Esophagus squamous epithelium (tissue), 4 donors: ENCODE measurements around the gene MYO9A.
"Not testable (repeated sequence)": the region's sequence is repeated elsewhere in the genome, so short reads cannot be mapped to it uniquely, and the experiment has no call there.

Experiments
- CTCF ChIP-seq, 6 experiments: fragments of 450-650 bp in 4 of 6; fragments of 200-600 bp in 2 of 6; sonication (generic) in 2 of 6; IDR thresholded peaks; one replicate each; pipeline ENCODE4 v1.5.1; 2016 to 2019; ENCODE audit warnings: antibody characterized with exemption in 6 of 6, mild to moderate bottlenecking in 4 of 6, moderate library complexity in 4 of 6
- POLR2A ChIP-seq, 4 donors: fragments of 450-650 bp; IDR thresholded peaks; one replicate each; pipeline ENCODE4 v1.6.1; 2017; ENCODE audit warnings: antibody characterized with exemption in 4 of 4, mild to moderate bottlenecking in 4 of 4, moderate library complexity in 3 of 4

GRCh38 chr15:71998717-71999116 is 119.2 kb downstream of the MYO9A start:
- not testable (repeated sequence) for TF ChIP-seq POLR2A, CTCF (IDR thresholded peaks at IDR 0.05)
